Tibial nerve (tissue), 4 donors: ENCODE data around the gene RPL35. TPM values are rescaled to one million over a fixed set of nuclear protein-coding genes. Genes with fewer than 3 reads are reported as not detected.
A peak's percentile ranks its signal among the peaks of the same experiment; 100 is the strongest.

Source experiments
- DNase-seq, 2 donors: peaks; one replicate each; pipeline ENCODE4 v3.0.0-alpha.2; 2019; ENCODE audit warnings: low spot score in 2 of 2
- H3K27ac ChIP-seq, 4 donors: fragments of 200-600 bp; sonication (generic) in 3 of 4; one replicate each; pipeline ENCODE4 v1.5.1; 2017 to 2019; ENCODE audit warnings: mild to moderate bottlenecking in 1 of 4
- H3K27me3 ChIP-seq, 2 donors: fragments of 200-600 bp; sonication (generic) in 1 of 2; one replicate each; pipeline versions ENCODE4 v1.5.1 to v1.6.0; 2017 to 2019
- H3K36me3 ChIP-seq, 3 donors: fragments of 200-600 bp; sonication (generic); one replicate each; pipeline ENCODE4 v1.5.1; 2018 to 2019
- H3K4me1 ChIP-seq, 4 donors: fragments of 200-600 bp; sonication (generic) in 3 of 4; one replicate each; pipeline ENCODE4 v1.5.1; 2017 to 2019
- H3K4me3 ChIP-seq, 4 donors: fragments of 200-600 bp; sonication (generic) in 3 of 4; one replicate each; pipeline ENCODE4 v1.5.1; 2017 to 2019; ENCODE audit warnings: mild to moderate bottlenecking in 1 of 4, moderate library complexity in 1 of 4
- H3K9me3 ChIP-seq, 4 donors: fragments of 200-600 bp; sonication (generic) in 3 of 4; one replicate each; pipeline ENCODE4 v1.5.1; 2017 to 2019
- CTCF ChIP-seq, 5 experiments: fragments of 200-600 bp in 3 of 5; fragments of 450-650 bp in 2 of 5; sonication (generic) in 3 of 5; IDR thresholded peaks; one replicate each; pipeline ENCODE4 v1.5.1; 2016 to 2019; ENCODE audit warnings: antibody characterized with exemption in 5 of 5, mild to moderate bottlenecking in 3 of 5, moderate library complexity in 2 of 5
- EP300 ChIP-seq, 2 donors: sonication (generic); formaldehyde crosslinking; IDR thresholded peaks; one replicate each; pipeline ENCODE4 v1.6.1; 2017; ENCODE audit warnings: antibody characterized with exemption in 2 of 2, mild to moderate bottlenecking in 1 of 2
- POLR2A ChIP-seq, 2 donors: fragments of 450-650 bp; IDR thresholded peaks; one replicate each; pipeline ENCODE4 v1.6.1; 2017; ENCODE audit warnings: antibody characterized with exemption in 2 of 2, mild to moderate bottlenecking in 2 of 2, moderate library complexity in 2 of 2
- WGBS, 2 donors: methylation state at CpG; one replicate each; pipeline ENCODE4 v1.1.5; 2018; 5-methylcytosine and 5-hydroxymethylcytosine counted together
- total RNA-seq, 4 donors: library from RNA; depleted of rRNA; stranded (reverse); fragments of >200 nt; gene quantifications; one replicate each; pipeline ENCODE4 v1.1.0, GENCODE V29; 2016

Gene RPL35
- total RNA-seq, 4 donors from 2014 or later: 1,854 to 2,171 (median 1,912) TPM

GRCh38 chr9:124813501-124814163, 48.1 kb downstream of the RPL35 start:
- WGBS, 2 donors: 65 to 74% methylated on average over 11 of the region's 11 CpGs
- TF ChIP-seq POLR2A (IDR thresholded peaks at IDR 0.05) (no peak), EP300 (IDR thresholded peaks at IDR 0.05) (no peak), CTCF (IDR thresholded peaks at IDR 0.05) (no peak)
- H3K27ac ChIP-seq: peak overlapping the region; percentile 50 to 93 (median 76)

GRCh38 chr9:124813041-124813440, 48.7 kb downstream of the RPL35 start:
- 64 to 72% methylated on average over 7 of the region's 7 CpGs for WGBS, 2 donors
- Histone ChIP-seq H3K27ac (peak overlapping the region; percentile 50 to 93 (median 76)), H3K9me3 (no peaks in the 10 kb centered on the region), H3K27me3 (no peaks in the 10 kb centered on the region), H3K36me3 (peaks cover 0 to 25% (median 0%) of the 10 kb centered on the region in 3 donors), H3K4me3 (no peak overlapping the region), H3K4me1 (peaks cover 0 to 44% (median 33%) of the 10 kb centered on the region in 4 donors)
- TF ChIP-seq EP300 (IDR thresholded peaks at IDR 0.05): no peak
- no peak for TF ChIP-seq CTCF (IDR thresholded peaks at IDR 0.05)
- TF ChIP-seq POLR2A (IDR thresholded peaks at IDR 0.05): no peak
- DNase-seq: no peak

More at GRCh38 chr9:124813501-124814163, 48.1 kb downstream of the RPL35 start:
- H3K9me3 ChIP-seq: no peaks in the 10 kb centered on the region
- peaks cover 0 to 44% (median 33%) of the 10 kb centered on the region in 4 donors for H3K4me1 ChIP-seq
- H3K36me3 ChIP-seq: peaks cover 0 to 20% (median 0%) of the 10 kb centered on the region in 3 donors
- no peak overlapping the region for H3K4me3 ChIP-seq
- no peak for DNase-seq
- no peaks in the 10 kb centered on the region for H3K27me3 ChIP-seq

- H3K27ac ChIP-seq: peak overlapping the region; percentile 50 to 93 (median 76)
- peak; percentile 33 to 34 for DNase-seq
Observed at GRCh38 chr9:124812441-124812876, 49.3 kb downstream of the RPL35 start.

GRCh38 chr9:124810663-124811355, 50.9 kb downstream of the RPL35 start:
- Histone ChIP-seq H3K36me3 (peaks cover 0 to 25% (median 0%) of the 10 kb centered on the region in 3 donors), H3K27ac (peak overlapping the region; percentile 50 to 93 (median 76)), H3K27me3 (no peaks in the 10 kb centered on the region), H3K9me3 (no peaks in the 10 kb centered on the region), H3K4me3 (no peak overlapping the region), H3K4me1 (peaks cover 0 to 44% (median 33%) of the 10 kb centered on the region in 4 donors)
- TF ChIP-seq EP300 (IDR thresholded peaks at IDR 0.05) (peak in 1 of 2 donors; percentile 55), CTCF (IDR thresholded peaks at IDR 0.05) (no peak)
- 30 to 33% methylated on average over 12 of the region's 12 CpGs for WGBS, 2 donors
- no peak for DNase-seq

More at GRCh38 chr9:124812441-124812876, 49.3 kb downstream of the RPL35 start:
- H3K27me3 ChIP-seq: no peaks in the 10 kb centered on the region
- H3K36me3 ChIP-seq: peaks cover 0 to 25% (median 0%) of the 10 kb centered on the region in 3 donors
- peaks cover 0 to 44% (median 33%) of the 10 kb centered on the region in 4 donors for H3K4me1 ChIP-seq
- 28 to 43% methylated on average over 6 of the region's 6 CpGs for WGBS, 2 donors
- TF ChIP-seq POLR2A (IDR thresholded peaks at IDR 0.05) (no peak), CTCF (IDR thresholded peaks at IDR 0.05) (no peak), EP300 (IDR thresholded peaks at IDR 0.05) (peak in 1 of 2 donors; percentile 47)
- no peak overlapping the region for H3K4me3 ChIP-seq
- no peaks in the 10 kb centered on the region for H3K9me3 ChIP-seq
